ENCODE measurements around the gene LDLRAD4. TPM values are rescaled to one million over a fixed set of nuclear protein-coding genes. Genes with fewer than 3 reads are reported as not detected.
A peak's percentile ranks its signal among the peaks of the same experiment; 100 is the strongest.
"Not testable (repeated sequence)": the region's sequence is repeated elsewhere in the genome, so short reads cannot be mapped to it uniquely, and the experiment has no call there.

Gene LDLRAD4
- total RNA-seq, 2 experiments from 2014 or later, result 34.3 to 35.7 TPM

DNA sequence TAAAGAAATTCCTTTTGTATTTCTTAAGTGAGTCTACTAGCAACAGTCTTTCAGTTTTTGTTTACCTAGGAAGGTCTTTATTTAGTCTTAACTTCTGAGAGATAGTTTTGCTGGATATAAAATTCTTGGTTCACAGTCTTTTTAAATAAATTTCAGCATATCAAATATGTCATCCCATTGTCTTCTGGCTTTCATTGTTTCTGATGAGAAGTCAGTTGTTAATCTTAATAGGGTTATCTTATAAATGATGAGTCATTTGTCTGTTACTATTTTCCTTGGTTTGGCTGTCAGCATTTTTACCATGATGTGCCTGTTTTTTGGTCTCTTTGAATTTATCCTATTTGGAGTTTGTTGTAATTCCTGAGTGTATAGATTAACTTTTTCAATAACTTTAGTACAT lies 378.5 kb downstream of the LDLRAD4 start:
- DNase-seq (no peak), ATAC-seq (no peak)
- POLR2A ChIA-PET, result interaction anchor here (1.0 kb wide), 1 partner anchor 11 kb away, joined by 3 read pairs; no protein-coding TSS in a partner anchor
- H3K4me1 Mint-ChIP-seq (ENCODE audit: low read depth), result peaks cover 28% of the 10 kb centered on the region
- no peak overlapping the region for H3K27ac Mint-ChIP-seq
- H3K9me3 Mint-ChIP-seq (ENCODE audit: insufficient read depth), result peaks cover 51% of the 10 kb centered on the region
- CTCF ChIA-PET, result interaction anchor here (0.7 to 1.2 kb wide), 3 partner anchors 9 to 433 kb away, joined by 3 to 4 read pairs (median 3); no protein-coding TSS in a partner anchor
- no peak overlapping the region for H3K4me3 Mint-ChIP-seq
- peaks cover 67% of the 10 kb centered on the region for H3K36me3 Mint-ChIP-seq (ENCODE audit: low read depth)
- no peaks in the 10 kb centered on the region for H3K27me3 Mint-ChIP-seq (ENCODE audit: low read depth)

DNA sequence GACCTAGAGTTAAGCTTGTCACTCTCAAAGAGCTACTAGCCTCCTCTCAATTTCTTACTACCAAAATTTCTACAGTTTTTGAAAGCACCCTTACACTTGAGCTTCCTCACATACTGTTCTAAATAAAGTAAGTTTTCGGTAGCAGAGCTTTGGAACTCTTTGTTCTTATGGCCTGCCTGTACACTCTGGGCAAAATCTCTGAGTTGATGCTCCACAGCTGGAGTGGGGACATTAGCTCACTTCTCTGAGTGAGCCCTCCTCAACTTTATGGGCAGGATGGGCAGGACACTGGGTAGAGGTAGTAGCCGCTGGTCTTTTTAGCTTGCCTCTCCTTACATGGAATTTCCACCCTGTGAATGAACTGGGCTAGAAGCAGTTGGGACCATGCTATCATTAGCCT lies 380.0 kb downstream of the LDLRAD4 start:
- Mint-ChIP-seq H3K27me3 (ENCODE audit: low read depth) (no peaks in the 10 kb centered on the region), H3K4me3 (no peak overlapping the region), H3K4me1 (ENCODE audit: low read depth) (peaks cover 21% of the 10 kb centered on the region), H3K9me3 (ENCODE audit: insufficient read depth) (peaks cover 51% of the 10 kb centered on the region), H3K36me3 (ENCODE audit: low read depth) (peaks cover 63% of the 10 kb centered on the region), H3K27ac (no peak overlapping the region)
- ATAC-seq (no peak), DNase-seq (no peak)
- ChIA-PET CTCF (interaction anchor here (1.0 to 1.2 kb wide), 3 partner anchors 10 to 20 kb away, joined by 3 to 4 read pairs (median 3); no protein-coding TSS in a partner anchor), POLR2A (interaction anchor here (1.5 kb wide), 1 partner anchor 14 kb away, joined by 4 read pairs; no protein-coding TSS in a partner anchor)

DNA sequence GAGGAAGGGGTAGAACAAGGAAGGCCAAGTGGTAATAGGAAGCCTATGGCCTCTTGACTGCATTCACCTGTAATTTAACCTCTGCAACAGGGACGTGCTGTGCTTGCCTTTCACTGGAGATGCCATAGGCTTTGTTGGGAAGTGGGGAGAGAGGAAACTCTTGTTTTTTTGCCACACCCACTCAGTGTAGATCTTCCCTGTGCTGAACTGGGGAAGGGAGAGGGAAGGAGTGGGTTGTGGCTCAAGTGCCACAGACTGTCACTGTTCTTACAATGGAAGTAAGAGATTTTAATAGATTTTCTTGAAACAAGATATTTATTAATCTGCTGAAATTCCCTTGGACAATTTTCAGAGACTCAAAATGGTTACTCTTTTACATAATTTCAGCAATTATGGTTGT lies 380.5 kb downstream of the LDLRAD4 start:
- ATAC-seq (no peak), DNase-seq (no peak)
- H3K27me3 Mint-ChIP-seq (ENCODE audit: low read depth), result no peaks in the 10 kb centered on the region
- H3K4me1 Mint-ChIP-seq (ENCODE audit: low read depth), result peaks cover 17% of the 10 kb centered on the region
- H3K4me3 Mint-ChIP-seq, result no peak overlapping the region
- H3K27ac Mint-ChIP-seq, result no peak overlapping the region
- peaks cover 51% of the 10 kb centered on the region for H3K9me3 Mint-ChIP-seq (ENCODE audit: insufficient read depth)
- CTCF ChIA-PET, result interaction anchor here (1.0 kb wide), 1 partner anchor 20 kb away, joined by 3 read pairs; no protein-coding TSS in a partner anchor
- peaks cover 60% of the 10 kb centered on the region for H3K36me3 Mint-ChIP-seq (ENCODE audit: low read depth)
- POLR2A ChIA-PET, result interaction anchor here (1.5 kb wide), 1 partner anchor 14 kb away, joined by 4 read pairs; no protein-coding TSS in a partner anchor

DNA sequence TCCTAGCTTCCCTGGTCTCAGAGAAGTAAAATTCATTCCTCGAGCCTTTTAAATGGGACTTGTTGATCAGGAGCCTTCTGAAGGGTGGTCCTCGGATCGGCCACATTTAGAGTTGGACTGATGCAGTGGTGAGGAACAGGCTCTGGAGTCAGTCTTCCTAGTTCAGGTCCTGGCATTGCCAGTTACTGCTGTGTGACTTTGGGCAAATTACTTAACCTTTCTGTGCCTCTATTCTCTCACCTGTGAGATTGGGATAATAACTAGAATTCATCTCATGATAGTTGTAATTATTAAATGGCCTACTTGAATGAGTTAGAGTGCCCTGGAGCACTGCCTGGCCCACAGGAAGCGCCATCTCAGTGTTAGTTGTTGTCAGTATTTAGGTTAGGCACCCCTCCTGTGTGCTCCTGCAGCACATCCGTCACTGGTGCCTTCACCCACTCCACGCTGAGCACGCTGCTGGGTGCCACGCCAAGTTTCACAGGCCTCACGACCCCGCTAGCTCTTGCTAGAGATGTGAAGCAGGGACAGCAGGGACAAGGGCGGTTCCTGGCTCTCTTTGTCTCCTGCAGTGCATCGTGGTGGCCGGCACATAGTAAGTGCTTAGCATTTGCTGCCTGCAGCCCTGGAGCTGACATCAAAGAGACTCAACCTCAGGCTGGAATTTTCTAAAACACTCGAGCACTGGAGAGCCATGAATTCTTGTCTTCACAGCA lies 384.9 kb downstream of the LDLRAD4 start:
- H3K4me3 Mint-ChIP-seq, result no peak overlapping the region
- peaks cover 30% of the 10 kb centered on the region for H3K4me1 Mint-ChIP-seq (ENCODE audit: low read depth)
- H3K27ac Mint-ChIP-seq, result no peak overlapping the region
- POLR2A ChIA-PET, result no interaction called here
- CTCF ChIA-PET, result interaction anchor here (1.3 to 1.5 kb wide), 2 partner anchors 18 to 387 kb away, joined by 3 to 5 read pairs; no protein-coding TSS in a partner anchor
- ATAC-seq (no peak), DNase-seq (peak; percentile 14)
- peaks cover 31% of the 10 kb centered on the region for H3K36me3 Mint-ChIP-seq (ENCODE audit: low read depth)
- H3K9me3 Mint-ChIP-seq (ENCODE audit: insufficient read depth), result peaks cover 16% of the 10 kb centered on the region
- H3K27me3 Mint-ChIP-seq (ENCODE audit: low read depth), result no peaks in the 10 kb centered on the region

DNA sequence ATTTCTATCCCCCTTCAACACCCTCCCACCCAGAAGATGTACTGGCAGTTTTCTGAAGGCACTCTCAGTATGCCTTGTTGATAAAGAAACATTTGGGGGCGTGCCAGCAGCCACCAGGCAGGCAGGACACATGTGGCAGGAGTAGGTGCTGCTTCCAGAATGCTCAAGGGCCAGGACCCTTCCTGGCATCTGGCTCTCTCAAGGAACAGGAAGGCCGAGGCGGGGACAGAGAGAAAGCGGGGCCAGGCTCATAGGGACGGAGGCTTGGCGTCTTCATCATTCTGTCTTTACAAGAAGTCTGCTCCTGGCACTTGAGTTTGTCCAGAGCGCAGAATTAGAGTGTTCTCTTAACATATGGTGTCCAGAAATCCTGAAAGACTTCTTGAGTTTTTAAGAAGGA lies 386.2 kb downstream of the LDLRAD4 start:
- H3K27me3 Mint-ChIP-seq (ENCODE audit: low read depth), result no peaks in the 10 kb centered on the region
- H3K9me3 Mint-ChIP-seq (ENCODE audit: insufficient read depth), result peaks cover 9% of the 10 kb centered on the region
- DNase-seq, result peak; percentile 12
- no peak overlapping the region for H3K27ac Mint-ChIP-seq
- peaks cover 44% of the 10 kb centered on the region for H3K4me1 Mint-ChIP-seq (ENCODE audit: low read depth)
- ChIA-PET POLR2A (no interaction called here), CTCF (interaction anchor here (1.5 to 2.8 kb wide), 2 partner anchors 20 to 27 kb away, joined by 5 to 11 read pairs; no protein-coding TSS in a partner anchor)
- H3K36me3 Mint-ChIP-seq (ENCODE audit: low read depth), result peaks cover 25% of the 10 kb centered on the region
- ATAC-seq, result no peak
- H3K4me3 Mint-ChIP-seq, result no peak overlapping the region

DNA sequence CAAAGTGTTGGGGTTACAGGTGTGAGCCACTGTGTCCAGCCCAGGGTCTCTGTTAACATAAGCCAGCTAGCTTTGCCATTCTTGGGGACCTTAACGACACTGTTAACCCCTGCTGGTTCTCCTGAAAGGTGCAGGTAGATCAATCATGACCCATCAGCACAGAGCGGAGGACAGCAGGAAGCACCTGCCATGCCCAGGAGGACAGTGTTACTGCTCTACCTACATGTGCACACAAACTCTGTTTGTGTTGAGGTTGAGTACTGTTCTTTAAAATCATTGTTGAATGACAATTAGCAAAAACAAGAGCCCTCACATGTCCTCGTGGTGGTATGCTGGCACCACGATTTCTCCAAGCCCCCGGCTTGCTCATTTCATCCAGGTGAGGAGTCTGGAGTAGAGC lies 386.9 kb downstream of the LDLRAD4 start:
- Mint-ChIP-seq H3K4me1 (ENCODE audit: low read depth) (peaks cover 46% of the 10 kb centered on the region), H3K4me3 (no peak overlapping the region), H3K9me3 (ENCODE audit: insufficient read depth) (peaks cover 9% of the 10 kb centered on the region), H3K36me3 (ENCODE audit: low read depth) (peaks cover 22% of the 10 kb centered on the region), H3K27ac (no peak overlapping the region), H3K27me3 (ENCODE audit: low read depth) (no peaks in the 10 kb centered on the region)
- no peak for ATAC-seq
- peak; percentile 19 for DNase-seq
- POLR2A ChIA-PET, result no interaction called here
- CTCF ChIA-PET, result interaction anchor here (1.1 to 2.8 kb wide), 3 partner anchors 9 to 46 kb away, joined by 3 to 11 read pairs (median 6); no protein-coding TSS in a partner anchor

DNA sequence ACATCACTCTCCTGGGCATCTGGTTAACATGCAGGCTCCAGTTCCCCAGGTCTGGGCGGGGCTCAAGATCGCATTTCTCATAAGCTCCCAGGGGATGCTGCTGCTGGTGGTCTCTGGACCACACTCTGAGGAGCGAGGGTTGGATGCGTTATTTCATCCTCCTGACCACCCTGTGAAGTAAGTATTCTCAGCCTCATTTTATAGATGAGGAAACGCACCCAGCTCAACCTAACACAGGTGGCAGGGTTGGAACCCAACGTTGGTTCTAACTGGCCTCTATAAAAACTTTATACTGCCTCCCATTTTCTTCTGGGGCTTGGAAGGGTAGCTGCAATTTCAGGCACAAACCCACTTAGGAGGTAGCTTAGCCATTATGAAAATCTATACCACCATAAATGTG lies 387.3 kb downstream of the LDLRAD4 start:
- H3K4me3 Mint-ChIP-seq, result no peak overlapping the region
- H3K4me1 Mint-ChIP-seq (ENCODE audit: low read depth), result peaks cover 48% of the 10 kb centered on the region
- peaks cover 20% of the 10 kb centered on the region for H3K36me3 Mint-ChIP-seq (ENCODE audit: low read depth)
- H3K9me3 Mint-ChIP-seq (ENCODE audit: insufficient read depth), result peaks cover 9% of the 10 kb centered on the region
- ChIA-PET POLR2A (no interaction called here), CTCF (interaction anchor here (1.0 to 2.8 kb wide), 5 partner anchors 9 to 46 kb away, joined by 3 to 11 read pairs (median 4); no protein-coding TSS in a partner anchor)
- H3K27me3 Mint-ChIP-seq (ENCODE audit: low read depth), result no peaks in the 10 kb centered on the region
- ATAC-seq (no peak), DNase-seq (no peak)
- no peak overlapping the region for H3K27ac Mint-ChIP-seq

DNA sequence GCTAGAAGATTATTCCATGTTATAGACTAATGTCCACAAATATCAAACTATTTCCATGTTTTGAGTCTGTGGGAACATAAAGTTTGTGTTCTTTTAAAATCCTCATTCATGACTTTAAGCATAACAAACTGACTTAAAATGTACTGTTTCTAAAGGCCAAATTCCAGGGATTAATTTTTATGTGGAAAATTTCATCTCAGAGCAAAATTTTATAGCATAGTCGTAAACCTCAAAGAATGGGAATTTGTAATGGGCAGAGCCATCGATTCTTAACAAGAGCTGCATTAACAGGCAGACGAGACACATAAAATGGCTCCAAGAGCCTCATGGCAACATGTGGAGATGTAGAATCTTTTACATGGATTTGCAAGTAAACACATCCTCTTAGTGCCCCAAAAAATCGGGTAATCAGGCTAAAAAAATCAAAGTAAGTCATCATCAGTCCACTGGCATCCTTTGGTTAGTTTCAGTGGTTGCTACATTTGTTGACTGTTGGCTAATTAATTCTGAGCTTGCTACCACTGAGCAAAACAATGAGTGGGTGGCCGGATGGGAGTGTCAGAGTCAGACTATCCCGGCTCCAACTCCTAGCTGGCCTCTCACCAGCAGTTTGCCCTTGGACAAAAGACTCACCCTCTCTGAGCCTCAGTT lies 388.2 kb downstream of the LDLRAD4 start:
- Mint-ChIP-seq H3K27ac (no peak overlapping the region), H3K27me3 (ENCODE audit: low read depth) (no peaks in the 10 kb centered on the region)
- CTCF ChIA-PET, result interaction anchor here (0.7 to 2.9 kb wide), 9 partner anchors 8 to 48 kb away, joined by 3 to 11 read pairs (median 4); no protein-coding TSS in a partner anchor

DNA sequence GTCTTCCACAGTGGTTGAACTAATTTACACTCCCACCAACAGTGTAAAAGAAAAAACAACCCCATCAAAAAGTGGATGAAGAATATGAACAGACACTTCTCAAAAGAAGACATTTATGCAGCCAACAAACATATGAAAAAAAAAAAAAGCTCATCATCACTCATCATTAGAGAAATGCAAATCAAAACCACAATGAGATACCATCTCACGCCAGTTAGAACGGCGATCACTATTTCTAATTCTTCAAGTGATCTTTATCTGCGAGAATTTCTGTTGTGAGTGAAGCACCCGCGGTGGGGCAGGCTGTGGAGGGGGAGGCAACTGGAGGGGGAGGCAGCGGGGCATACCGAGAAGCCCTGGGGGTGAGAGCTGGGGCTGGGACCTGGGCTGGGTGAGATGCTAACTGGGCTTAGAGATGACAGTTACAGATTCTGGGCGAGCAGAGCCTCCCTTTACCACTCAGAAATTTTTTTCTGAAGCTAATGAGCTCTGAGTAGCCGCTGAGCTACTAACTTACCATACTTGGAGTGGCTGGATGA lies 389.5 kb downstream of the LDLRAD4 start:
- ChIA-PET POLR2A (interaction anchor here (0.8 to 1.6 kb wide), 4 partner anchors 12 to 45 kb away, joined by 3 to 6 read pairs (median 3); no protein-coding TSS in a partner anchor), CTCF (interaction anchor here (1.1 to 3.5 kb wide), 11 partner anchors 21 to 392 kb away, joined by 3 to 16 read pairs (median 4); no protein-coding TSS in a partner anchor)
- Mint-ChIP-seq H3K27ac (peak overlapping the region; percentile 49), H3K4me1 (ENCODE audit: low read depth) (peaks cover 64% of the 10 kb centered on the region), H3K4me3 (peak overlapping the region; percentile 67)
- not testable (repeated sequence) for H3K27me3 Mint-ChIP-seq (ENCODE audit: low read depth); DNase-seq; ATAC-seq; H3K36me3 Mint-ChIP-seq (ENCODE audit: low read depth); H3K9me3 Mint-ChIP-seq (ENCODE audit: insufficient read depth)

More for the DNA sequence above, 388.2 kb downstream of the LDLRAD4 start:
- Mint-ChIP-seq H3K4me3 (no peak overlapping the region), H3K36me3 (ENCODE audit: low read depth) (peaks cover 13% of the 10 kb centered on the region), H3K9me3 (ENCODE audit: insufficient read depth) (peaks cover 2% of the 10 kb centered on the region), H3K4me1 (ENCODE audit: low read depth) (peaks cover 51% of the 10 kb centered on the region)
- POLR2A ChIA-PET, result interaction anchor here (0.6 kb wide), 1 partner anchor 226 kb away, joined by 3 read pairs; no protein-coding TSS in a partner anchor
- DNase-seq (peak; percentile 20), ATAC-seq (no peak)

DNA sequence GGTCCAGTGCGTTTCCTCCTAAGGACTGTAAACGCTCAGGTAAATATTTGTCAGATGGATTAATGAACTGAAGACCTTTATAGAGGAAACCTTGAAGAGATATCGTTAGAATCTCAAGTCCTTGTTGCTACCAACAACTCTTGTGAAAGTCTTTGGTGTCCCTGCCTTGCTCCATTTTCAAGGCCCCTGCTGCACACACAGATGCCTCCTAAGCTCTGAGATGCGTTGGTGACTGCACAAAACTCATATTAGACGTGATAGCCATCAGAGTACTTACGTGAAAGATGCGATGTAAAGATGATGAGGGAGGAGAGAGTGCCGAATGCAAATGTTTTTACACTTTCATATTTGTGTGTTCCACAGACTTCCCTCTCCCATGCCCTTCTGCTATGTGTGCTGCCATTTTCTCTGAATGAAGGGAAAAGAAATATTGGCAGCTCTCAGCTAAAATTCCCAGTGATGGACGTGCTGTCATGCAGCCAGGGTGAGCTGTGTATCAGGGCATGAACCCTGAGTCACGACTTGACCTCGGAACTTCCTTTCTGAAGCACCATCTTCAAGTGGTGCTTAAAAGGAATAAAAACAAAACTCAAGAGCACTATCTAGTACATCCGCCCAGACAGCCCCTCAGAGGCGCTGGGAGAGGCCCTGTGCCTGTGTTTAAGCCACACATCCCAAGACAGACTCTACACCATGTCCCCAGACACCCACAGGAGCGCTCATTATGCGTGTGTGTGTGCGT lies 390.4 kb downstream of the LDLRAD4 start:
- POLR2A ChIA-PET, result interaction anchor here (0.8 to 1.6 kb wide), 4 partner anchors 13 to 46 kb away, joined by 3 to 6 read pairs (median 3); no protein-coding TSS in a partner anchor
- ATAC-seq (peak; percentile 10), DNase-seq (peak; percentile 65)
- Mint-ChIP-seq H3K4me1 (ENCODE audit: low read depth) (peaks cover 73% of the 10 kb centered on the region), H3K4me3 (peak overlapping the region; percentile 67), H3K36me3 (ENCODE audit: low read depth) (peaks cover 14% of the 10 kb centered on the region), H3K27ac (peak overlapping the region; percentile 79), H3K9me3 (ENCODE audit: insufficient read depth) (no peaks in the 10 kb centered on the region), H3K27me3 (ENCODE audit: low read depth) (no peaks in the 10 kb centered on the region)
- CTCF ChIA-PET, result interaction anchor here (1.1 to 3.5 kb wide), 11 partner anchors 21 to 393 kb away, joined by 3 to 16 read pairs (median 4); no protein-coding TSS in a partner anchor

All from activated CD8-positive, alpha-beta T cell treated with anti-CD3 and anti-CD28 coated beads, Interleukin-2, amount 10 ng/mL, durations not matched to agents 7 days and 5 days (primary cell).